Activated naive CD4-positive, alpha-beta T cell treated with Interleukin-2 at 50 U/mL for 16 hours (primary cell): ENCODE results near the gene FZD2.
"Not testable (repeated sequence)": the region's sequence is repeated elsewhere in the genome, so short reads cannot be mapped to it uniquely, and the experiment has no call there.

Source experiments
- DNase-seq: peaks from one replicate; pipeline ENCODE4 v3.0.0-alpha.2; 2020

Gene FZD2

DNA sequence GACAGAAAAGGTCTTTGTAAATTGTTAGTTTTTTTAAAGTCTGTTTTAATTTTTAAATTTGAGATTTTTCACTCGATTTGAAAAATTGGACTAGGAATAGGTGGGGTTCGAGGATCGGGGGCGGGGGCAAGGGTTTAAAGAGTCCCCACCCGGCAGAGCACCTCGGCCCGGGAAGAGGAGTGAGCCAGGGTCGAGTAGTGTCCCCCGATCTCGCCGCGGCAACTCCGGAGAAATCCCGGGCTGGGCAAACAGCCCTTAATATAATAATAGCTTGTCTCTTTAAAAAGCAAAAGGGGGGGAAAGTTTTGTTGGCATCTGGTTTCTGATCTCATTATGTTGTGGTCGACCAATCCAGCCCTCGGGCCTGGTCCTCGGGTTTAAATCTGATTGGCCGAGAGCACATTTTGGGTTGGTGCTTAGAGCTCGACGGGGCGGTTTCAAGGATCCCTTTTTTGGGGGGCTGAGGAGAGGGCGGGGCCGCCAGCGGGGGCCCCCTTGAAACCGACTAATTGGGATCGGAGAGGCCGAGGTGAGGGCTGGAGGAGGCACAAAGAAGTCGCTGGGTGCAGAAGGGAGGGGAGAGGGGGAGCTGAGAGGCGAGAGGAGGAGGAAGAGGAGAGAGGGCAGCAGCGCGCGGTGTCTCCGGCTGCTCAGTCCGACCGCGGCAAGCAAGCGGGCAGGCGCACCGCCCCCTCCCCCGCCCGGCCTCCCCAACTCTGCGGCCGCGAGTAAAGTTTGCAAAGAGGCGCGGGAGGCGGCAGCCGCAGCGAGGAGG is at the start of gene FZD2:
FZD2 (plus strand) TSS at position 653 of the 775 bp plus-strand sequence. CDS start 205 bp downstream, outside the sequence.
- DNase-seq: peak; percentile 42

DNA sequence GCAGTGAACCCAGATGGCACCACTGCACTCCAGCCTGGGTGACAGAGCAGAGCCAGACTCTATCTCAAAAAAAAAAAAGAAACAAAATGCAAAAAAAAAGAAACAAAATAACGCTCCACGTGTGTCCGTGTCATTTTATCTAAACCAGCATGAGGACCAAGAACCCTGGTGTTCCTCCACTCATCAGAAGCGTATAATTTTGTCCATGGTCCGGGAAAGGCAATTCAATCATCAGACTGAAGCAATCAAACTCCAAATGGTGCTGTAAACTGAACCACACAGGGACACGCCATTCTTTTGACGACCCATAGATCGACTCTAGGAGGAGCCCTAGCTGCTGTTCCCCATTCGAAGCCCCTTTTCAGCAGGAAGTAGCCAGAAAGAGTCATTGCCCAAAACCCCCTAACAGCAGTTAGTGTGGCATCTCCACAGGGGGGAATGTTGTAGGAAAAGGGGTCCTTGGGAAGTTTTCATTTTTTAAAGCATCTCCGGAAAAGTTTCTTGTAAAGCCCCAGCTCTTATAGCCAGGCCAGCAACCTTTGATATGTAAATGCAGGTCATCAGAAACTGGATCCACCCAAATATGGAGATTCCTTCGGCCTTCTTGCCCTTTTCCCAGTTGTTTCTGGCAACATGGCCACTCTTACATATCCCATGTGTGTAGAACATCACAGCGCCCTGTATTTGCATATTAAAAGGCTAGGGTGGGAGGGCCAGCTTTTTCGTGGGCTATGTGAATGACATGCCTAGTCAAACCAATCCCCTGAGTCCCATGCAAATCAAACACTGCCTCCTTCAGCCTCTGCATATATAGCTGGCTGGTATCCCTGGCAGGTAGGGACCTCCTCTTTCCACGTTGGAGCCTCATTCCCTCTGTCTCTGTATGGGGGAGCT is 45.8 kb upstream of the FZD2 start:
- DNase-seq: not testable (repeated sequence)

DNA sequence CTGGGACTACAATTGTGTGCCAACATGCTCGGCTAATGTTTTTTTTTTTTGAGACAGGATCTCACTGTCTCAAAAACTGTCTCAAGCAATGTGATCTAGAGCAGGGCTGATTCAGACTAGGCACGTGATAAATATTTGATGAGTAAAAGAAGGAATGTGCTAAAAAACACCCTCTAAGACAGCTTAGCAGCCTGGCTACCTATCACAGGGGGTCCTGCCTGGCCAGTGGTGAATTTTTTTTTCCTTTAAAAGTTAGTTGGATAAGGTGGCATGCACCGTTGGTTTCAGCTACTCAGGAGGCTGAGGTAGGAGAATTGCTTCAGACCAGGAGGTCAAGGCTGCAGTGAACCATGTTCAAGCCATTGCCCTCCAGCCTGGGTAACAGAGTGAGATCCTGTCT is 39.3 kb upstream of the FZD2 start:
- DNase-seq: no peak

DNA sequence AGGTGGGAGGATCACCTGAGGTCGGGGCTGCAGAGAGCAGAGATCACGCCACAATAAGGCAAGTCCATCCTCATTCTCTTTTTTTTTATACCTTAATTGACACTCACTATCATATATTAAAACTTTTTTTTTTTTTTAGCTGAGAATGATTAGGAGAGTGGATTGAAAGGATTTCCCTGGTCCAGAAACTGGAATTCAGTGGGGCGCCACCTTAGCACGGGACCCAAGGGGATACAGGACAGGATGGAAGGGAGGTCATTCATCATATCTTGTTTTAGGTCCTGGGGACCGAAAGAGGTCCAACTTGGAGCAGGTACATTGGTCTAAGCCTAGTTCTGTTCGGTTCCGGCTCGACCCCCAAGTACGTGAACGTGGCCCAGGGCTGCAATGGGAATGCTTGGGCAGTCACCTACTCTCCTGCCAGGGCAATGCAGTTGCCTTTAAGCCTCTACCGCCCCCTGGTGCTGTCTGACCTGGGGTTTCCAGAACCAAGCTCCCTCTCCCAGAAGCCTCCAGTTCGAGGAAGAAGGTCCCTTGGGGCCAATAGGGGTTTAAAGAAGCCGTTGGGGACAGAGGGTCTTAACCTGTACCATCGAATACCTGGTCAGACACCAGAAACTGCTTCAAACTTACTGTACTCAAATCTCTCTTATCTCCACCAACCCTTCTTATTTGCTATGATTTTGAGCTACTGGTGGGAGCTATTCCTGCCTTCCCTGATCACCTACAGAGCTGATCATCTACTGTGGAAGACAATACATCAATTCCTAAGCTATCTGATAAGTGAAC is 34.2 kb upstream of the FZD2 start:
- peak; percentile 51 for DNase-seq

DNA sequence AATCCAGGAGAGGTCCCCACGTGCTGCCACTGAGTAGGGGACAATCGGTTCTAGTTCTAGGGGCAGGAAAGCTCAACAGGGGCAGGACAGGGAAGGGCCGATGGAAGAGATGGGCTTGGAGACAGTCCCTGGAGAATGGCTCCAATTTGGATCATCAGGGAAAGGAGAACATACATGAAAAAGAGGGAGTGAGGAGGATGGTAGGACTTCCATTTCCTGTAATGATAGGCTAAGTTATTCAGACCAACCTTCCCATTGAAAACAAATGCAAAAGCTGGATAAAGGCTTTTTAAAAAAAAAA is 33.7 kb upstream of the FZD2 start:
- DNase-seq: no peak

DNA sequence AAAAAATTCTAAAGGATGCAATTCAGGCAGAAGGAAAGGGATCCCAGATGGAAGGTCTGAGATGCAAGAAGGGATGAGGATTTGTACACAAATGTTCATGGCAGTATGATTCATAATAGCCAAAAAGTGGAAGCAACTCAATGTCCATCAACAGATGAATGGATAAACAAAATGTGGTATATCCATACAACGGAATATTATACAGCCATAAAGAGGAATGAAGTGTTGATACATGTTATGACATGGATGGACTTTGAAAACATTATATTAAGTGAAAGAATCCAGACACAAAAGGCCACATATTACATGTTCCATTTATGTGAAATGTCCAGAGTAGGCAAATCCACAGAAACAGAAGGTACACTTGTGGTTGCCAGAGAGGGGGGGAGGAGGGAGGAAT is 30.2 kb upstream of the FZD2 start:
- no peak for DNase-seq

DNA sequence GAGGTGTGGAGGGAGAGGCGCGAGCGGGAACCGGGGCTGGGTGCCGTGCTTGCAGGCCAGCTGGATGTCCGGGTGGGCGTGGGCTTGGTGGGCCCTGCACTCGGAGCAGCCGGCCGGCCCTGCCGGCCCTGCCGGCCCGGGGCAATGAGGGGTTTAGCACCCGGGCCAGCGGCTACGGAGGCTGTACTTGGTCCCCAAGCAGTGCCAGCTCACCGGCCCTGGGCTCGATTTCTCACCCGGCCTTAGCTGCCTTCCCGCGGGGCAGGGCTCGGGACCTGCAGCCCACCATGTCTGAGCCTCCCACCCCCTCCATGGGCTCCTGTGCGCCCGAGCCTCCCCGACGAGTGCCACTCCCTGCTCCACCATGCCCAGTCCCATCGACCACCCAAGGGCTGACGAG is 29.3 kb upstream of the FZD2 start:
- DNase-seq: no peak

DNA sequence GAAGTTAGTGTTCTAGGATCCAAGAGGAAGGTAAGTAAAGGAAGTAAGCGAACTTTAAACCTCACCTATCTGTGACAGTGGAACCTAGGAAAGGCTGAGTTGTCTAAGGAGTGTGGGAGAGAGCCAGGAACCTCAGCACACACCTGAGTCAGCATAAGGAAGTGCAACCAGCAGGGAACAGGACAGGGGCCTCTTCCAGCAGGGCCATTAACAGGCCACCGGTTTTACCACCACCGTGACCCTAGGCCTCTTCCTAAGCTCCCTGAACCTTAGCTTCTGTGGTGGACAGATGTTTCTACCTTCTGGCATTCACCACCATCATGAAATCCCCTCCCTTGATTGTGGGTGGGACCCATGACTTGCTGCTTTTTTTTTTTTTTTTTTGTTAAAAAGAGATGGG is 27.4 kb upstream of the FZD2 start:
- DNase-seq: no peak

DNA sequence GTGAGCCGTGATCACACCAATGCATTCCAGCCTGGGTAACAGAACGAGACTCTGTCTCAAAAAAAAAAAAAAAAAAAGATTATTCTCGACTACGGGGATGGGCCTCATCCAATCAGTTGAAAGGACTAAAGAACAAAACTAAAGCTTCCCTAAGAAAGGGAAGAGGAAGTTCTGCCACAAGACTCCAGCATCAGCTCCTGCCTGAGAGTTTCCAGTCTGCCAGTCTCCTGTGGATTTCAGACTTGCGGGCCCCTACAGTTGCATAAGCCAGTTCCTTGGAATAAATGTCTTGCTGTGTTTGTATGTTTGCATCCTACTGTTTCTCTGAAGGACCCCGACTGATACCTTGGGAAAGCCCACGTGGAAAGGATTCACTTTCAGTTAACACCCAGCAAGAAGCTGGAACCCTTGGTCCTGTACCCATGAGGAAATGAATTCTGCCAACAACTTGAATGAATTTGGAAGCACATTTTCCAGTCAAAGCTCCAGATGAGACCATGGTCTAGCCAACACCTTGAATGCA is 26.3 kb upstream of the FZD2 start:
- DNase-seq: no peak

DNA sequence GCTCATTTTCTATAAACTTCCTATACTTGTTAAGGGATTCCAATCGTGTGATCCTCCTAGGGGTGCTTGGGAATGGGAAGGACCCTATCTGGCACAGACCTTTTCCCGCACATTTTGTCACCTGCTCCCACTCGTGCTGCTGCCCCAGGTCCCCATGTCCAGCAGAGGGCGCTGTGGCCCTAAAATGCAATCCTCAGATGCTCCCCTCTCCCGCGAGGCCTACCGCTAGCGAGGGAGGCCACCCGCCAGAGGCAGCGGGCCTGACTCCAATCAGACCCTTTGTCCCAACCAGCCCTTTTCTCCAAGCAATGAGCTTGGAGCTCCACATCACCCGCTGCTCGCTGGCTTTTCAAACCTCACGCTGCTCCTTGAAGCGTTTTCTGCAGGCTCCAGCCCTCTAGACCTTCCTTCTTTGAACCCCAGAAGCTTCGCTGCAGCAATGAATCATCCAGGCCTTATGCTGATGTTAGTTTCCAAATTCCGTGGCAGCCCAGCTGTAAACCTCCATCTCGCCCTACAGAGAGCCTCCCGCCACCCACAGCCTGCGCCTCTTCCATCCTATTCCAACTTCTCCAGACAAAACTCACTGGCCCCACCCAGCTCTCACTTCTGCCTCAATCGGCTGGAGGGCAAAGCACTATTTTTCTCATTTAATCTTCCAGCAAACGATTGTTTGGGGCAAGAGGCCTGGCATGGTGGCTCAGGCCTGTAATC is 23.6 kb upstream of the FZD2 start:
- DNase-seq: peak; percentile 86

DNA sequence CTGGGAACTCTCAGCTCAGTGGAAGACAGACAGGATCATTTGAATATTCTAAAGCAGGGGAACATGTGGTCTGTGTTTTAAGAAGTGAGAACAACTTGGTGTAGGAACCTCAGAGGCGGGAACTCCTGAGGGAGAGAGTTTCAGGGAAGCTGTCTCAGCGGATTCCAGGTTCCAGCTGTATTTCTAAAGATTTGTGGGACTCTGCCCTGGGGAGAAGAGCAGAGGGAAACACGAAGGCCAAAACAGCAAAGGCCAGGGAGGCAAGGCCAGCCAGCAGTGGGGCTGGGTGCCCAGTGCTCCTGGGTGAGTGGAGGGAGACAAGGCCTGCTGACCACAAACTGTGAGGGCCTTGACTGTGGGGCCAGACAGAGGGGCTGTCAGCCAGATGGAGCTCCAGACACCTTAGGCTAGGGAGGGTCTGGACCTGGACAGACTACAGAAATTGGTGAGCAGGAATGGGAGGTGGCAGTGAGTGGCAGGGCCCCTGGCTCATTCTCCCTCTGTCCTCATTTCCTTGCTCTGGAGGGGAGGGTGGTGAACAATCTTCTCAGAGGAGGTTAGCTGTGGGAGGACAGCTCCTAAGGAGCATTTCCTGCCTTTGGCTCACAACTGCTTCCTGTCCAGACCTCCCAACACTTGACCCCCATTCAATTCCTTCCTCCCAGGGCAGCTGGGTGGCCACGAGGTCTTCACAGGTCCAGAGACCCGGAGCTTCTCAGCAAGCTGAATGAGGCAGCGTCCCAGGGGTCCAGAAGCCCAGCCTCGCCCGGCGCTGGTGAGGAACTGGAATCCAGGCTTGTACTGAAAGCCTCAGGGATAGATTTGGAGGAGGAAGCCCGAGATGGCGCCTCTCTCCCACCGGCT is 21.0 kb upstream of the FZD2 start:
- DNase-seq: no peak

DNA sequence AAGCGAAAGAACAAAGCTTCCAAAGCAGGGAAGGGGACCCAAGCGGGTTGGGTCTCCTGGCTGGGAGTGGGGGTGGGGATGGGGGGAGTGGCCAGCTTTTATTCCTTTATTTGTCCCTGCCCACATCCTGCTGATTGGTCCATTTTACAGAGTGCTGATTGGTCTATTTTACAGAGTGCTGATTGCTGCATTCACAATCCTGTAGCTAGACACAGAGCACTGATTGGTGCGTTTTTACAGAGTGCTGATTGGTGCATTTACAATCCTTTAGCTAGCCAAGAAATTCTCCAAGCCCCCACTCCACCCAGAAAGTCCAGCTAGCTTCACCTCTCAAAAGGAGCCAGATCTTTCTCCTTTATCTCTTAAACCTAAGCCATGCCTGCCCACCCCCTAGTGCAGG is 19.4 kb upstream of the FZD2 start:
- not testable (repeated sequence) for DNase-seq

DNA sequence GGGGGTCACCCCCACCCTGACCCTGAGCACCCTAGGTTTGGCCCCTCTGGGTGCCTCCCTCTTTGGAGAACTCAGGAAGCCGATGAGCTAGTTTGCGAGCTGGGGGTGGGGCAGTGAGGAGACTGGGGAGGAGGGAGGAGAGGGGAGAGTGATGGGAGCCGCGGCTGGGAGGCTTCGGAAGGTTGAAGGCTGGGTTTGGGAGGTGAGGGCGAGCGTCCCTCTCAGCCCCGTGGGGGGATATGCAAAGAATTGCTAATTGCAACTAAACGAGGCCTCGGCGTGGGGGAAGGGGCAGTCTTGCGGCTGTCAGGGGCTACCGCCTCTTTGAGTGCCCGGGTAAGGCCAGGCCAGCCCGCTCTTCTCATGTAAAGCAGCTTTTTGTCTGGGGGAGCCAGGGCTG is 17.6 kb upstream of the FZD2 start:
- DNase-seq: no peak

DNA sequence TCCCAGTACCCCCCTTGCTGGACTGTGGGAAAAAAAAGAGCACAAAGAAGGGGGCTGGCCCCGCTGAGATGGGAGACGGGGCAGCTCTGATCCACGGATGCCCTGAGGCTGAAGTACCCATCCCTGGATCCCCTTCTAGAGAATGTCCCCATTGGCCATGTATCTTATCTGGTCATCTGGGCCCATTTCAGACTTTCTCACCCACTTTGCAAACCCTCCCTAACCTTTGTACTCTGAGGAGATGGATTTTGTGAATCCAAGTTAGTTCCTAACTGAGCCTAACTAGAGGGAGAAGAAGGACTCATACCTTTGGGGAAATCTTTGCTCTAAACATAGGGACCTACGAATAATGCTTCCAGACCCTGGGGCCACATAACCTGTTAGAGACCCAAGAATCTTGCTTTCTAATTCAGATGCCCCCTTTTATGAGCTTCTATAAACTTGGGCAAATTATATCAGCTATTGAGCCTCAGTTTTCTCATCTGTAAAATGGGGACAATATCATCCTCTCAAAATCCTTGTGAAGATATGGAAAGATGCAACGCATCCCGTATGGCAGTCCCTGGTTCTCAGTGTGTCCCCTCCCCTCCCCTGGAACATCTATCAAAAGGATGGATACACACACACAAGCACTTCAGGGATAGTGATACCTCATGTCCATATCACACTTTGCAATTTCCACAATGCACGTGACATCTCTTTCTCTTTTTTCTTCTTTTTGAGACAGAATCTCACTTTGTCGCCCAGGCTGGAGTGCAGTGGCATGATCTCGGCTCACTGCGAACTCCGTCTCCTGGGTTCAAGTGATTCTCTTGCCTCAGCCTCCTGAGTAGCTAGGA is 16.8 kb upstream of the FZD2 start:
- DNase-seq: no peak

DNA sequence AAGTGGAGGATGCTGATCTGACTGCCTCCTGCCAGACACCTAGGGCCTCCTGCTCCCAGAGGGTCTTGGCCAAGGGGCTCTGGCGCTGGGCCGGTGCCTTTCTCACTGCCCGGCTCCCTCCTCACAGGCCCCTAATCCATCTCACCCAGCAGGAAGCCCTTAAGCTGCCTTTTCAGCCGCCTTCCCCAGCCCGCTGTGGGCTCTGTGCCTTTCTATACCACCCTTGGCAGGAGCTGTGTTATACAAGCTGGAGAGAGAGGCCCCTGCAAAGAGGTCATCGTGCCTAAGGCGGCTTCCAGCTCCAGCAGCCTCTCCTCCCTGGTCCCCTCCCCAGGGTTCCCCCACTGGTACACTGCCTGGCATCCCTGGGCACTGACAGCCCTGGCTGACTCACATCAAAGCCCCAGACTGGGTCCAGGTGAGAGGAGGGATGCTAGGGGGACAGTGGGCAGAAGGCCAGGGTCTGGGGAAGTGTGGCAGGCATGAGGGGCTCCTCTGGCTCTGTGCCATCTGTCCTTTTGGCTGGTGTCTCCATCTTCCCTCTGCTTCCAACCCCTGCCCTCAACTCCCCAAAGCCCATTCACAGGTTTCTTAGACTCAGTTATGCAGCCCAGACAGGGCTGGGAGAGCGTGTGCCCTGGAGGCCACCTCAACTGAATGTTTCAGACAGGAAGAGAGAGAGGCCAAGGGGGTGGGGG is 15.3 kb upstream of the FZD2 start:
- DNase-seq: no peak

DNA sequence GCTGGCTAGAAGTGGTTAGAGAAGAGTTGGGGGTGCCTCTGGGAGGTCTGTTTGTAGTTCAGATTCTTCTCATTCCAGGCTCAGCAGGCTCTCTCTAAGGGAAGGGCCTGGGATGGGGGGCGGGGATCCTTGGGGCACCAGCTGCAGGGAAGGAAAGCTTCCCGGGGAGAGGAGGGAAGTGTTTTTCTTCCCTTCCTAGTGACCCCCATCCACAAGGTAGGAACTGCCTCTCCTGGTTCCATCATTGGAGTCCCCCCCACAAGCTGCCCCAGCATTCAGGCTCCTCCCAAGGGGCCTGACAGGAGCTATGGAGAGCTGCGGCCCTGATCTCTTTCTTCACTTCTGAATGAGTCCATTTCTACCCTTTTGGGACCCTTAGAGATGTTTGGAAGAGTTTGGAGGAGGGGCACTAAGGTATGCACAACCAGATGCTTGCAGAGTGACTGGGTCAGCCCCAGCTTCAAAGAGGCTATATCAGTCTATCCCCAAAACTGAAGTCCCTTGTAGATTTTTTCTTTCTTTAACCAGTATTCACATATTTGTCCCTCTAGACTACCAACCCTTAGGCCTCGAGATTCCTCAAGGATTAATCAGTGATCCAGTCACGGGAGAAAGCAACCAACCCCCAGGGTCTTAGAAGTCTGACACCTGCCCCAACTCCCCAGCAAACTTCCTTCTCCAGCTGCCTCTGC is 13.9 kb upstream of the FZD2 start:
- DNase-seq: no peak

DNA sequence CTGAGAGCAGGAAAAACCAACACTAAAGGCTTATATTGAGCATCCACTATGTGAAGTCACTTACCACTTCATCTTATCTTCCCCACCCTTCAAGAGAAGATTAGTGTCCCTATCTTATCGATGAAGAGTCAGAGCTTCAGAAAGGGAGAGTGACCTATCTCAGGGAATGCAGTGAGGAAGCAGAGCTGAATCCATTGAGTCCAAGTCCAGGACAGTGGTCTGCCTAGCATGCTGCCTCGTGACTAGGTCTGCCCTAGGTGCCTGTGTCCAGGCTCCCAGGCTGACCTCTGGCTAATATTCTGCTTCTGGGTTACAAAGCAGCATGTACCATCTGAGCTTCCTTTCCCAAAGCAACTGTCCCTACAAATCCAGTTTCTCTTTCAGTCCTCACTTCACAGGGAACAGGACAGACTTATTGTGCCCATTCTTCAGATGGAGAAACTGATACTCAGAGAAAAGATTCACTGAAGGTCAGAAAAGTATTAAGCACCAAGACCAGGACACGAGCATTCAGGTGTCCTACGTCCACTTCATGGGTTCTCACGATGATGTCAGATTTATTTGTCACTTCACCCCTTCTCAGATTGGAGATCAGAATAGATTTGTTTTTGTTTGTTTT is 13.3 kb upstream of the FZD2 start:
- no peak for DNase-seq

DNA sequence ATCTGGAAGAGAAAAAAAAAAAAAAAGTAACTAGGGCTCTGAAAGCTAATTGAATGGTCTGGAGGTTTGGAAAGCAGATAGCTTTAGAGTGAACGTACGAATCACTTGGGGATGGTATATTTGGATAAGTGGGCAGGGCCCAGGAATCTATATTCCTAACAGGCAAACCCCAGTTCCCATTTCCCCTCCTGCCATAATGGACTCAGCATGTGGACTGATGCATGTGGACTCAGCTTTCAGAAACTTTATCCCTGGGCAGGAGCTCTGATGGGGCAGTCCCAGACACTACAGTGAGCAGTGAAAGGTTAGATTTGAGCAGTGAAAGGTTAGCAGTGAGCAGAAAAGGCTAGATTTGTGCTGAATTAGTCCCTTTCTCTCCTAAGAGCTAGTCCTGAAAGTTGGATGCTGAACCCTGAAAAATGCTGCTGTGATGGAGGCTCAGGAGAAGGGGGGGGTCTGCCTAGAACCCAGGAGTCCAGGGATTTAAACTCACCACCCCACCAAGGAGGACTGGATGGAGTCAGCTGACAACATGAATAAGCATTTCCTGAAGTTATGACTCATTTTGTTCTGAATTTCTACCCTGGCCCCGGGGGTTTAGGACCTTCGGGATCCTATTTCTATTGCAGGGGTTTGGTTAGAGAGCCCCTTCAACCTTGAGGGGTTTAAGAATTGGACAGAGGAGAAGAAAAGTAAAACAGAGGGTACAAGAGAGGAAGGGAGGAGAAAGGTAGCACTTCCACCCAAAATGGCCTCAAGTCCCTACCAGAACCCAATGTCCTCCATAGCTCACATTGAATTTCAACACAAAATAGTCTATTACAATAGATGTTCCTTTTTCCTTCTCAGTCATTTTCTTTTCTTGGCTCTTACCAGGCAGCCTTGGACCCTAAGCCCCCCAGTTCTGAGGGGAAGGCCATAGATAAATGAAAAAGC is 10.3 kb upstream of the FZD2 start:
- DNase-seq: no peak
